Measurements from ENCODE around the gene MRPL3.

GRCh38 chr3:131547585-131547984, 44.8 kb upstream of the MRPL3 start:
- no peak for TF ChIP-seq JUND (IDR thresholded peaks at IDR 0.05)
- TF ChIP-seq EZH2 (IDR thresholded peaks at IDR 0.05), result no peak
- no peak for TF ChIP-seq POLR2A (IDR thresholded peaks at IDR 0.05; ENCODE audit: borderline replicate concordance, extremely low read depth, insufficient read depth, insufficient read length)
- no peak for TF ChIP-seq CTCF (IDR thresholded peaks at IDR 0.05 in 2 of 3, conservative IDR thresholded peaks at IDR 0.05 in 1 of 3; ENCODE audit: borderline replicate concordance in 1 of 3, insufficient read depth in 1 of 3, low read depth in 2 of 3, low read length in 2 of 3)
- TF ChIP-seq POLR2AphosphoS5 (IDR thresholded peaks at IDR 0.05; ENCODE audit: low read depth, low read length), result no peak
- TF ChIP-seq RAD21 (IDR thresholded peaks at IDR 0.05; ENCODE audit: low read depth), result no peak
- TF ChIP-seq ATF3 (IDR thresholded peaks at IDR 0.05), result no peak
- TF ChIP-seq TCF7L2 (IDR thresholded peaks at IDR 0.05; ENCODE audit: borderline replicate concordance, extremely low read depth, insufficient read depth, insufficient read length), result no peak

Measured in HCT116 (cell line).